Keratinocyte (primary cell): ENCODE results near the gene ARHGAP15.

ENCODE experiments used
- CTCF ChIP-seq, 3 experiments: IDR thresholded peaks in 1 of 3; conservative IDR thresholded peaks in 1 of 3; optimal IDR thresholded peaks in 1 of 3; 2 replicates in 2 of 3; 3 replicates in 1 of 3; pipeline versions ENCODE3 to v1.5.1; 2011; ENCODE audit warnings: low read length in 3 of 3, mild to moderate bottlenecking in 3 of 3, moderate library complexity in 2 of 3, control low read depth in 1 of 3, inconsistent platforms in 1 of 3; ENCODE audit not compliant: insufficient read depth in 2 of 3; ENCODE audit errors: extremely low read depth in 1 of 3
- EZH2 ChIP-seq: IDR thresholded peaks from one replicate; pipeline ENCODE4 v1.6.1; 2012; ENCODE audit warnings: inconsistent platforms, mild to moderate bottlenecking, low read length, moderate library complexity

- TF ChIP-seq CTCF (optimal IDR thresholded peaks at IDR 0.05 in 1 of 3, IDR thresholded peaks at IDR 0.05 in 1 of 3, conservative IDR thresholded peaks at IDR 0.05 in 1 of 3; ENCODE audit: extremely low read depth in 1 of 3, insufficient read depth in 2 of 3, low read length in 3 of 3) (peak; percentile 56 to 68 (median 60)), EZH2 (no peak)
Observed at GRCh38 chr2:143259368-143259958, 130.2 kb downstream of the ARHGAP15 start.
